Uterus (tissue), 2 donors: Measurements from ENCODE around the gene RBM26.

Source experiments
- CTCF ChIP-seq, 4 experiments: fragments of 200-600 bp in 2 of 4; fragments of 450-650 bp in 2 of 4; sonication (generic) in 2 of 4; IDR thresholded peaks; one replicate each; pipeline ENCODE4 v1.5.1; 2016 to 2019; ENCODE audit warnings: antibody characterized with exemption in 4 of 4, mild to moderate bottlenecking in 2 of 4, moderate library complexity in 1 of 4
- POLR2A ChIP-seq, 2 donors: fragments of 450-650 bp; IDR thresholded peaks; one replicate each; pipeline ENCODE4 v1.6.1; 2016; ENCODE audit warnings: antibody characterized with exemption in 2 of 2, mild to moderate bottlenecking in 1 of 2, moderate library complexity in 1 of 2

GRCh38 chr13:79282508-79282907, 123.5 kb downstream of the RBM26 start:
- TF ChIP-seq CTCF (IDR thresholded peaks at IDR 0.05), result no peak
- TF ChIP-seq POLR2A (IDR thresholded peaks at IDR 0.05), result no peak
